HG03064 (cell line): ENCODE measurements around the gene SPATA6L.

Experiments used
- ATAC-seq: cut with Tn5 transposase; IDR thresholded peaks from one replicate; pipeline ENCODE4 v1.9.1; 2021; ENCODE audit warnings: low read depth; ENCODE audit not compliant: unreplicated experiment

Gene SPATA6L

DNA sequence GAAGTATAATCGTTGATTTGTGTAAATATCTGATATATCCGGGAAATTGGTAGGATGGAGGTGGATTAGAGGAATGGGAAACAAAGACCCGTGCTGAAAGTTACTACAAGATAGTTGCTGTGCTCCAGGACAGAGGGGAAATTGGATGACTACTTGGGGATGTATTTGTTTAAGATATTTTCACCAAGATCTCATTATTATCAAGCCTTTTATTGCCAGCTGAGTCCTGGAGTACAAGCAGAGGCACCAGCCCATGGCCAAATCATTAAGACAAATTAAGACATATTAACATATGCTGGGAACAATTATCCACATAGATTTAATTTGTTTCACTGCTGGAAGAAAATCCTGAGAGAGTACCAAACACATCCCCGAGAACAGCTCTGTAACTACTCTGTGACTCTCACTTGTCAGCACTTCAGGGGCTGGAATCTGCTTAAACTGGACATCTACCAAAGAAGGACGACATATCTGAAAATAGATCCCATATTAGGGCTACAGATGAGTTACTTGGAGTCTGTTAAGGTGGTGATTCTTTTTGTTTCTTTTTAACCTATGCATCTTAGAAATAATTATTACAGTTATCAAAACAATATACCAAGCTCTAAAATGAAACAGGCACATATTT is 107.8 kb downstream of the SPATA6L start:
- no peak for ATAC-seq

DNA sequence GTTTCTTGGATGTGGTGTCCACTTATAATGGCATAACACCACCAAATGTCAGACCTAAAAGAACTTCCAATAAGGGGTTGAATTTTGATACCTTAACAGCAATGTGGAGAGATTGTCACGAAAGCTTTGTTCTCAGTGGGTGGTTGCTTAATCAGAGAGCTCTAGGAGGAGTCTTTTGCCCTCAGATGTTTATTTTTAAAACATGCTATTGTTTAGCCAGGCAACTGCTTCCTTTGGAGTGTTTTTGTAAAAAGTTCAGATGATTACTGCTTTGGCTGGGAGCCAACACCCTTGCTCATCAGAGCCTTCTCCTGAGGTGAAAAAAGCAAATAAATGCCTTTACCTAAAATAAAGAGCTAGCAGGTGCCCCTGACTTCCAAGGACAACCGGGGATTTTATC is 111.0 kb downstream of the SPATA6L start:
- no peak for ATAC-seq

DNA sequence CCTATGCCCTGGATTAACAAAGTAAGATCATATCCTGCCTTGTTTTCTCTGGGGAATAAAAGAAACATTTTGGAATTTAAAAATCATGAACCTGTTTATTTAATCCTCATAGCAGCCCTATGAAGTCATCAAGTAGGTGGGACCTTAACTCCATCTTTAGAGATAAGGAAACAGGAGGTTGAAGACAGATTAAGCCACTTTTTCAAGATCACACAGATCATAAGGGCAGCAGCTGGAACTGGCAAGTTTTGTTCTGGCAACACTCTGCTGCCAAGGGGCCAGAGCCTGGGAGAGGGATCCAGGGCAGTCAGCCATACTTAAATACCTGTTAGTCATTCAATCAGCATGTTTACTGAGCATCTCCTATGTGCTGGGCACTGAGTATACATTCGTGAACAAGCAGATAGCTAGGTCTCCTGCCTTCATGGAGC is 112.3 kb downstream of the SPATA6L start:
- no peak for ATAC-seq

DNA sequence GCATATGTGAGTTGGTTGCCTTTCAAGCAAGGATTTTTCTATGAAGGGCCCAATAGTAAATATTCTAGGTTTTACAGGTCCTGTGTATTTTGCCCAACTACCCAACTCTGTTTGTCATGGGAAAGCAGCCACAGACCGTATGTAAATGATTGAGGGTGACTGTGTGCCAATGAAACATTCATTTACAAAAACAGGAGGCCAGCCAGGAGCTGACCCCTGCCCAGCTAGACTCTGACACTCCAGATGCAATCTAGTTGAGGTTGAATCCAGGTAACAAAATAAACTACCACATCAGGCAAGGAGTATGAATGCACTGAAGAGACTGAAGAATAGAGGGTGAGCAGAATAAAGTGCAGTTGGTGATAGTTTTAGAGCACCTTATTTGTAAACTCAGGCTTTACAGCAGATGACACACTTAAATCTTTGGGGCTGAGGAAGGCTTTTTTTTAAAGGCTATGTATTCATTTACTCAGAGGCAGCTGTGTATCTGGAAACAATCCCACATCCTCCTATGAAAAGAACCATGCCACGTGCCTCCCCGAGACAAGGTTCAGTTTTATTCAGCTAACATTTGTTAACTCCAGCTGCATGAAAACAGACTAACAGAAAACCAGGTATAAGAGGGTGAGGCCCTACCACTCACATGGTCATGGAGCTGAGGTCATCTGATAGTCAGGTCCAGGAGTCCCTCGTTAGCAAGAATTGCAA is 115.3 kb downstream of the SPATA6L start:
- ATAC-seq: no peak

DNA sequence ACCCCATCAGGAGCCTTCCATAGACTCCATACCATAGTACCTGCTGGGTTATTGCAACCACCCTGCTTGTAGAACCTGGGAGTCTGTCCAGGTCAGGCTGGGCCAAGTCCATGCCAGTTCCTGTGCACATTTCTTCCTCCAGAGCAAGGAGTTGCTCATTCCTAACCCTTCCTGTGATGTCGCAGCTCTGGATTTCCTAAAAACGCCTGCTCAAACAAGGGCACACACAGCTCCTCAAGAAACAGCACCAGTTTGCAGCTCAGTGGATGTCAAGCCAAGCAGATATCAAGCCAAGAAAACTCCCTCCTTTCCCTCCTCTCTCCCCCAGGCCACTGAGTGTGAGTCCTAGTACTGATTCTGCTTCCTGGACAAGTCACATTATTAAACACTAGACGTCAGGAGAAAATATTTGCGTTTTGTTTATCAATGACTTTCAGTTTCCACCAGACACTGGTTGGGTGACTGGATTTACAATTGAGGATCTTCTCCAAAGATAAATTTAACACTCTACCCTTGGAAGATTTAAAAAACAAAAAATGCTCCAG is 116.5 kb downstream of the SPATA6L start:
- no peak for ATAC-seq

DNA sequence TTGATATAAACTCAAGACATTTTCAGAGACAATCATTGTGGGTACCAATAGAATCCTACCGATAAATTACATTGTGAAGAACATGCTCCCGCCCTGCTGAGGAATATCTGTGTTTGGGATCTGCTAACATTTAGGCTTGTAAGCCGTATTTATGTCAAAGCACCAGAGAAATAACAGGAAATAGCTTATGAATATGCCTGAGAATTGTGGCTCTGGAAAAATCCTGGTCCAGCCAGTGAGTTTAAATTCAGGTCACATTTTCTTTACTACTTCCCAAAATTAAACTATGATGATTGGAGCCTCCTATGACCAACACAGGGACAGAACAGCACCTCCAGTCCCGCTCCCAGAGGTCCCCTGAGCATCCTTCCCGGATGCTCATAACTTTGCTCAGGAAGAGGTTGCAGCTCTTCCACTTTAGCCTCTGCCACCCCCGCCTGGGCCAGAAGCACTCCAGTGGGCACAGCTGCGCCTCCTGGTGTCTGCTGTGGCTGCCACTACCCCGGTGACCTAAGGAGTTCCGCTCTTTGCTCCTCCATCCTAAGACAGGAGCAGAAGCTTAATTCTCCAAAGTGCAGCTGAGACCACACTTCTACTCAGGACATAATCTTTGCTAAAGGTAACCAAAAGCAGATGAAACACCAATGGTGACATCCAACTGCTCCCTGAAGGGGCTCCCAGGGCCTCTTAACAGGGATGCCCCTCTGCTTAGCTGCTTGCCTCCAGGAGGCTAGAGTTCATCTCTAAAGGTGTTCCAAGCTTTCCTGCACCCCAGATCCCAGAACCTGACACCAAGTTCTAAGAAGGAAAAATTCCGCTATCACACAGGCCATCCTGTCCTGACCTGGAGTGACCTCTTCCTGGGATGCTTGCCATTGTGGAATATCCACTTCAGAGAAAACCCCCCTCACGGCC is 117.2 kb downstream of the SPATA6L start:
- no peak for ATAC-seq
